GM21825 (cell line): ENCODE measurements around the gene ACTL6A.
"Not testable (repeated sequence)": the region's sequence is repeated elsewhere in the genome, so short reads cannot be mapped to it uniquely, and the experiment has no call there.

Source experiments
- ATAC-seq: cut with Tn5 transposase; IDR thresholded peaks from one replicate; pipeline ENCODE4 v1.9.1; 2021; ENCODE audit warnings: mild to moderate bottlenecking, moderate library complexity; ENCODE audit not compliant: unreplicated experiment

The ACTL6A gene

DNA sequence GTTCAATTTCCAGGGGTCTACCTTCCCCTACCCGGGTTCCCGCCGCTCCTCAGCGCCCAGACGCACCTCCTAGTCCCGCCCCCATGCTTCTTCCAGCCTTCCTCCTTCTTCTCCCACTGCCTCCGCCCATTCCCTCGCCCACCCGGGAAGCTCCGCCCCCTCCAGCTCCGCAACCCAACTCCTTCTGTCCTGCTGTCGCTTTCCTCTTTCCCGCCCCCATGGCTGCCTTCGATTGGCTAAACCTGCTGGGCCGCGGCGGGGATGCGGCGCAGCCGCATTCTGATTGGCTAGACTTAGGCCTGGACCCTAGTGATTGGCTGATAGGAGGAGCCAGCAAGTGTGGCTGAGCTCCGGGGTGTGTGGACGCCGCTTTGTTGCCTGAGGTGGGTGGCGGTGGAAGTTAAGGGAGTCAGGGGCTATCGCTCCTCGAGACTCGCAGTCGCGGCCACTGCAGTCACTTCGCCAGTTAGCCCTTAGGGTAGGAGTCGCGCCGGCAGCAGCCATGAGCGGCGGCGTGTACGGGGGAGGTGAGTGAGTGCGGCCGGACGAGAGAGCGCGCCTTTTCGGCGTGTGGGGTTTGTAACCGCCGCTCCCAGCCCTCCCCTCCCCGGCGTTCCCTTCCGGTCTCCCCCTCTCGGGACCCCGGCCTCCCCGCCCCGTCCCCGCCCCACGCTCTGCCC is at the start of gene ACTL6A:
Gene ACTL6A, plus strand, starts transcription at position 336 of the 680 bp plus-strand sequence. Its CDS starts 167 bp downstream, at position 503.
- peak; percentile 94 for ATAC-seq

GRCh38 chr3:179513862-179514261 is 48.9 kb upstream of the ACTL6A start:
- no peak for ATAC-seq

GRCh38 chr3:179516461-179517251 is 46.1 kb upstream of the ACTL6A start:
- ATAC-seq, result not testable (repeated sequence)

GRCh38 chr3:179526482-179526881 is 36.2 kb upstream of the ACTL6A start:
- no peak for ATAC-seq

DNA sequence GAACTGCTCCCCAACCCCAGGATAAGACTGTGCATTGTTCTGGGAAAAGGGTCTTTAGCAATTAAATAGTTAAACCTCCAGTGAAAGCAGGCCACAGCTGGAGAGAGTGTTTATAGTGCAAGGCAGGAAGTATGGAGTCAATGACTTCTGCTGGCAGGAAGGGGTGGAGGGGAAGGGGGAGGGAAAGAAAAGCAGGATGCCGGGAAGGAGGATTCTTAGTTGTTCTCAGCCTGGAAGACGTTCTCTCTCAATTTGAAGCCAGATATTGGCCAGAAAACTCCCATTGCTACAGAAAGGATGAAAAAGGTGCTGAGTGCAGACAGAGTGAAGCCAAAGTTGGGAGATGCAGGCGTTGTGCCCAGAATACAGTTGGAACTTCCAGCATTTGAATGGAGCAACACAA is 35.7 kb upstream of the ACTL6A start:
- ATAC-seq, result no peak

DNA sequence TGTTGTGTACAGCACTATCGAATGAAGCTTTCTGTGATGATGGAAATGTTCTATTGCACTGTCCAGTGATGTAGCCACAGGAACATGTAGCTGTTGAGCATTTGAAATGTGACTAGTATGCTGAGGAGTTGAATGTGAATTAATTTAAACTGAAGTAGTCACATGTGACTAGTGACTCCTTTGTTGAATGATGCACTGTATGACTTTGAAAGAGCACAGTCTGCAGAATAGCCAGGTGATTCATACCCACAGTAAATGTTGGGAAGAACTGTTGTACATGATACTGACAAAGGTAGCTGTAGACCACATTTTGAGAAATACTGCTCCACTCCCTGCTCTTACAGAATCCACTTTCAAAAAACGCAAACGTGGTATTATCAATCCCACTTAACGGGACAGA is 34.0 kb upstream of the ACTL6A start:
- ATAC-seq, result no peak

DNA sequence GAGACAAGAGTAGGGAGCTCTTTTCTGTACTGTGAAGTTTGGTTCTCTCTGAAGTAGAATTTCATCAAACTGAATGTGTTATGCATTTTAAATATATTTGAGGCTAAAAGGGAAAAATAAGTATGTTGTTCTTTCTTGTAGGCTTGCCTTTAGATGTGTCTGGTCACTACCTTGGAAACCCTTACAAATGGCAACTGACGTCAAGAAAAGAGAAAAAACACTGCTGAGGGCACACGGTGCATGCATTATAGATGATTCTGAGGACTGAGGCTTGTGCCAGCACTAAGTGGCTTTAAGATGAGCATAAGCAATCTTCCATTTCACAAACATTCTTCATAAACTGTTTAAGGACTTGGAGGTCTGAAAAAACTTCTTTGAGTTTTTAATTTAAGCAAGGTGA is 31.1 kb upstream of the ACTL6A start:
- no peak for ATAC-seq

- ATAC-seq, result no peak
Observed at GRCh38 chr3:179533274-179533673, 29.5 kb upstream of the ACTL6A start.

DNA sequence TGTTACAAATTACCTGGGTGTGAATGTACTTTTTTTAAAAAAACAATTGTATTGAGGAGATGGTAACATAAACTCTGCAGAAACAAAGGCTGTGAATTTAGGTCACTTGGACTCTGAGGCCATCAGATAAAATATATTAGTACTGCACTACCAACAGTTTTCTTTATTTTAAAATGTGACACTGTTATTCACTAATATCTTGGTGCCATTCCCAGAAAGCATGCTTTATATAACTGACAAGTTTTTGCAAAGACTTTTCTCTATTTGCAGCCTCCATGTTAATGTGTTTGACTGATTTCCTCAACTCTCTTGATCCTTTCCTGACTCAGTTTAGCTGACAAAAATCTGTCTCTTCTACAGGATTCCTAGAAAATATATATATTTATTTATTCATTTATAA is 26.5 kb upstream of the ACTL6A start:
- ATAC-seq, result no peak

GRCh38 chr3:179541094-179541493 is 21.6 kb upstream of the ACTL6A start:
- ATAC-seq, result no peak

GRCh38 chr3:179541596-179541995 is 21.1 kb upstream of the ACTL6A start:
- no peak for ATAC-seq

DNA sequence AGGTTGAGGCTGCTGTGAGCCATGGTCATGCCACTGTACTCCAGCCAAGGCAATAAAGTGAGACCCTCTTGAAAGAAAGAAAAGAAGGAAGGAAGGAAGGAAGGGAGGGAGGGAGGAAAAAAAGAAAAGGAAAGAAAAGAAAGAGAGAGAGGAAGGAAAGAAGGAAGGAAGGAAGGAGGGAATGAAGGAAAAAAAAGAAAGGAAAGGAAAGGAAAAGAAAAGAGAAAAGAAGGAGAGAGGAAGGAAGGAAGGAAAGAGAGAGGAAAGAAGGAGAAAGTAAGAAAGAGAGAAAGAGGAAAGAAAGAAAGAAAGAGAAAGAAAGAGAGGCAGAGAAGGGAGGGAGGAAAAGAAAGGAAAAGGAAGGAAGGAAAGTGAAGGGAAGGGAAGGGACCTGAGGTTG is 20.4 kb upstream of the ACTL6A start:
- no peak for ATAC-seq

DNA sequence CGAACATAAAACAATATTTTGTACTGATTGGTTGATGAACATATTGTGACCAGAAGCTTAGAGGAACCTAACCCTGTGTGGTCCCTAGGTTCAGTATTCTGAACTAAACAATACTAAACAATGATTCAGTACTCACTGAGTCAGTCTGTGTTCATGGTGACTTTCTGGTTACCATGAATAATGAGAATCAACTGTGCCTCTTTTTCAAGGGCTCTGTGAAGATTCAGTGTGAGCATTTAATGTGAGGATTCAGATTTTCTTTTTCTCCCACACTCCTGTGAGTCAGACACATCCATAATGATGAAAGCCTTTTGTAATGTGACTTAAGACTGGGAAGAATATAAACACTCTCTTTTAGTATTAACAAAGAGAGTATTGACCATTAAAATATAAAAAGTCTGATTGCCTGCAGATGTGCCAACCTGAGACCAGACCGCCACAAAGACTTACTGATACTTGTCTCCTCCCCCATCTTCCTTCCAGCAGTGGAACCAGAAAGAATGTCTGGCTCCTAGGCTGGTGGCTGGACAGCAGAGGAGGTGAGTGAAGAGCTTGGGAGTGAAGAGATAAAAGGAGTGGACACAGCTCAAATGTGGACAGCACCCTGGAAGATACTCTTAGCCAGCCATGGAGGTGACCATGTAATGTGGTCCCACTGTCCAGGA is 17.6 kb upstream of the ACTL6A start:
- no peak for ATAC-seq

GRCh38 chr3:179546814-179547241 is 15.9 kb upstream of the ACTL6A start:
- ATAC-seq, result no peak

DNA sequence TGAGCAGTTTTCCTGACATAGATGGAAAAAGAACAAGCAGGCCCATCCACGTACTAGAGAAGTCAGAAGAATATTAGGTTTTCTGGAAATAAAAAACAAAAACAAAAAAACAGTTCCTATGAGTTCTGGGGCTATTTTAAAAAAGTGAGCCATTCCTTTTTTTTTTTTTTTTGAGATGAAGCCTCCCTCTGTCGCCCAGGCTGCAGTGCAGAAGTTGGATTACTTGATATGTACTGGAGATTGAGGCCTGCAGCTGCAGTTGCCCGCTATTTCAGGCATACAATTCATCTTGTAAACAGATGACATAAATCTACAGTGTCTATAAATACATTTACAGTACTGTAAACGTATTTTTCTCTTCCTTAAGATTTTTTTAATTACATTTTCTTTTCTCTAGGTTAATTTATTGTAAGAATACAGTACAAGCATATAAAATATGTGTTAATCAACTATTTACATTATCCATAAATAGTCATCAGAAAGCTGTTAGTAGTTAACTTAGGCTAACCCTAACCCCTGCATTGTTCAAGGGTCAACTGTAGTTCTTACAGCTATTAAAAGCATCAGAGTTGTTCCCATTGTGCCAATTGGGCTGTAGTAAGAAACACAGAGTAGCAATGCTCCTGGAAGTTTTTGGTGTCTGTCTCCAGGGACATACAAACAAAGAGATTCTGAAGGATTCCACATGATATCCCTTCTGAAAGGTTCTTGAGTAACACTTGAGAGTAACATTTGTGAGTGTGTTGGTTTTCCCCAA is 11.2 kb upstream of the ACTL6A start:
- no peak for ATAC-seq

DNA sequence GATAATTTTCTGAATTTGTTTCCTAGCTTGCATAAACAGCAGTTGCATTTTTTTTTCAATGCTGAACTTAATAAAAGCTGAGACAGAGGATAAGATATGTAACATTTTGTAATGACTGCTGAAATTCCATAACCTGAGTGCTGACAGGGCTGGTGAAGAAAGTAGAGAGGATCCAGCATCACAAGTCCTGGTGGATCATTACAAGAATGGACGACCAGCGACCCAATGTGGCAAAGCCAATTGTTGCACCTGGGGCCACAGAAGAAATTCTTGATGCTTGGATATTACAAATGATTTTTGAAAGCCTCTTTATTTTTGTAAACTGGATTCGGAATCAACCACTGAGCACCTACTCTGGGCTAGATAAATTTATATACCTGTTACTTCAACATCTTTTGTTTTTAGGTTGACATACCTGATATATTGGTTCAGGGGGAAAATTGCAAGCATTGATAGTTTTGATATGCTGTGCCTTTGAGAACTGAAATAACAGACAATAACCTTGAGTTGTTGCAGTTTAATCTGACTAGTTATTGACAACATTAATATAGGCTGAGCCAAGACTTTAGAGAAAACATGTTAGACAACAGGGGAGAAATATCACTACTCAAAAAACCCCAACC is 3.9 kb upstream of the ACTL6A start:
- no peak for ATAC-seq

DNA sequence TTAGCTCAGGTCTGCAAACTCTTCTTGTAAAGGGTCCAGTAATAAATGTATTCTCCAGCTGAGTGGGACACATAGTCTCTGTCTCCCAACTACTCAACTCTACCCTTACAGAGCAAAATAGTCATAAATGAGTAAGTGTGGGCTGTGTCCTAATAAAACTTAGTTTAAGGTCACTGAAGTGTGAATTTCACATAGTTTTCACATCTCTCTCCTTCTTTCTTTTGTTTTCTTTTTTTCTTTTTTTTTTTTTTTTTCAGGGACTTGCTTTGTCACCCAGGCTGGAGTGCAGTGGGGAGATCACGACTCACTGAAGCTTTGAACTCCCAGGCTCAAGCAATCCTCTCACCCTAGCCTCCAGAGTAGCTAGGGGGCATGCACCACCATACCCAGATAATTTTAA is 1.9 kb upstream of the ACTL6A start:
- ATAC-seq, result no peak

DNA sequence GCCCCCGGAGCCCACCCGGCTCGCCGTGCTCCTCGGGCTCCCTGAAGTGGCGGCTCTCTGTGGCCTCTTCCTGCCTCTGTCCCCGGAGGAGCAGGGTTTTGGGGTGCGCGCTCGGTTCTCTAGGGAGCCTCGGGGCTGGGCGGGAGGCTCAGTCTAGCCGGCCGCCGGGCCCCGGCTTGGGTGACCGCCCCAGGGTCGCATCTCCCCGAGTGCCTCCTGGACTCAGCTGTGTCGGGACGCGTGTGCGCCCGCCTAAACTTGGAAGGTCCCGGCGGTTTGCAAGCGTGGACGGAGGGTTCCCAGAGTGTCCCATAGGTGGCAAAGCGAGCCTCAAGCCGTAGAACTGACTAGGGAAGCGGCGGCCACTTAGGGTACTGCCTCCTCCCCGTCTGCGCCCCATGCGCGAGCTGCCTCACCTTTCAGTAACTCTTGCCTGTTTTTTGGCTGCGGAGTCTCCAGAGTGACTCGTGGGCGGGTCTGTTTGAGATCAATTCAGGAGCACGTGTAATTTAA is 601 bp downstream of the ACTL6A start:
- peak; percentile 51 for ATAC-seq

GRCh38 chr3:179565496-179565895 is 2.8 kb downstream of the ACTL6A start:
- no peak for ATAC-seq

DNA sequence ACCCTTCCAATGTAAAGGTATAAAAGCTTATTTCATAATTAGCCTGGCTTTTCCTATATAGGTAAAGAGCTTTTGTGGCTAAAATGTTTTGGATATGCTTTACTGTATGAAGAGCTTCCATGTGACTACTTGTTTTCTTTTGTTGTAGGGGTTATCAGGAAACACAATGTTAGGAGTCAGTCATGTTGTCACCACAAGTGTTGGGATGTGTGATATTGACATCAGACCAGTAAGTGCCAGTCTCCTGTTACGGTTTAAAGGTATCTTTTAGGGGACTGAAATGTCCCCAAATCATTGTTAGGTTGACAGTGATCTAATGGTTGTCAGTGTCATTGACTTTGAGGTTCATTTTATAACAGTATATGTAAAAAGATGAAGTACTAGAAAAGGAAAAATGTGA is 18.3 kb downstream of the ACTL6A start:
- no peak for ATAC-seq
